ENCODE results near the gene CARD19. TPM values are rescaled to one million over a fixed set of nuclear protein-coding genes. Genes with fewer than 3 reads are reported as not detected.

The CARD19 gene
- total and polyA plus RNA-seq, 2 of the 8 experiments (the other 6 are each of a cell fraction or from before 2014, with no cell fraction given), result 21.2 to 112 TPM

DNA sequence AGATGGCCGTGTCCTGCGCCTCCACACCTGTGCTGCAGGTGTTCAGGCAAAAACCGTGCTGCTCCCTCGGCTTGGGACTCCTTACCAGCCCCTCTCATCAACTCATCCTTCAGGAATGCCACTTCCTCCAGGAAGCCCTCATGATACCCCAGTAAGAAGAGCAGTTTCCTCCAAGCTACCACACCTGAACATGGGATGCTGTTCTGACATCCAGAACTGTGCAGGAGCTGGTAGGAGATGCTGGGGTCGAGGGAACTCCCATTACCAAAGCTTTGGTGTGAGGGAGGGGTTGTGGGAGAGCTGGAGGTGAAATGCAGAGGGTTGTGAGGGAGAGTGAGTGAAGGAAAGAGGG lies 18.9 kb downstream of the CARD19 start:
- Histone ChIP-seq H3K4me2 (ENCODE audit: insufficient read depth in 1 of 2, low read depth in 2 of 2, low read length in 2 of 2) (no peak overlapping the region), H3K18ac (ENCODE audit: extremely low read depth, low read length) (no peak overlapping the region; the same call in 1 of the 2 replicates), H2AK5ac (ENCODE audit: low read depth, low read length) (no peak overlapping the region), H3K79me2 (ENCODE audit: control insufficient read depth in 1 of 2, insufficient read depth in 2 of 2, low read length in 2 of 2) (no peaks in the 10 kb centered on the region), H3K4me1 (replicated peaks in 1 of 4; ENCODE audit: control insufficient read depth in 3 of 4, insufficient read depth in 4 of 4, low read length in 3 of 4) (peaks cover 0 to 17% (median 10%) of the 10 kb centered on the region in 4 experiments; a peak in 6 of 7 replicates), H4K8ac (ENCODE audit: extremely low read depth, insufficient read depth, low read length) (no peak overlapping the region), H2BK12ac (ENCODE audit: low read depth, low read length) (peak overlapping the region; percentile 19; the same call in 1 of the 2 replicates), H4K5ac (ENCODE audit: insufficient read length, low read depth, low read length) (no peak overlapping the region), H4K20me1 (replicated peaks in 1 of 2; ENCODE audit: control insufficient read depth in 1 of 2, insufficient read depth in 2 of 2, low read length in 2 of 2) (peaks cover 0 to 8% of the 10 kb centered on the region in 2 experiments), H2AFZ (ENCODE audit: low read length) (no peak overlapping the region), H3K23me2 (ENCODE audit: low read depth, low read length) (peaks cover 3% of the 10 kb centered on the region; the same call in 1 of the 2 replicates), H2BK15ac (ENCODE audit: low read length) (no peak overlapping the region), H3K27ac (ENCODE audit: low read depth, low read length) (no peak overlapping the region), H2BK5ac (ENCODE audit: low read depth, low read length) (0 out of 2 replicates have a peak overlapping the region, but pooled peaks have one; percentile 75), H3K9ac (replicated peaks in 1 of 4; ENCODE audit: extremely low read depth in 1 of 4, low read depth in 3 of 4, low read length in 3 of 4) (no peak overlapping the region; a peak in 1 of 7 replicates), H4K91ac (replicated peaks; ENCODE audit: insufficient read length, low read length) (no peak overlapping the region), H3K36me3 (ENCODE audit: control insufficient read depth in 2 of 4, insufficient read depth in 4 of 4, low read length in 3 of 4) (no peaks in the 10 kb centered on the region; a peak in 2 of 8 replicates), H3K27me3 (replicated peaks in 1 of 4; ENCODE audit: control insufficient read depth in 3 of 4, extremely low read depth in 1 of 4, insufficient read depth in 3 of 4, low read length in 3 of 4) (no peaks in the 10 kb centered on the region), H3K23ac (ENCODE audit: insufficient read length) (no peak overlapping the region), H3K9me3 (ENCODE audit: insufficient read depth in 2 of 2, low read depth in 1 of 2, low read length in 1 of 2) (no peaks in the 10 kb centered on the region), H3K14ac (ENCODE audit: insufficient read length) (no peak overlapping the region), H2BK120ac (replicated peaks; ENCODE audit: low read depth, low read length) (no peak overlapping the region), H3K79me1 (ENCODE audit: low read depth, low read length) (no peaks in the 10 kb centered on the region), H3K56ac (replicated peaks; ENCODE audit: insufficient read length, low read depth, low read length) (no peak overlapping the region), H2BK20ac (ENCODE audit: low read length) (no peak overlapping the region), H3K4ac (replicated peaks; ENCODE audit: insufficient read length, low read depth, low read length) (no peak overlapping the region), H3K4me3 (ENCODE audit: extremely low read depth in 1 of 4, insufficient read depth in 2 of 4, low read depth in 3 of 4, low read length in 4 of 4) (no peak overlapping the region)
- ChIA-PET POLR2A (ENCODE audit: partially characterized antibody) (interaction anchor here (0.7 kb wide), 1 partner anchor 27 kb away, joined by 3 read pairs; no protein-coding TSS in a partner anchor), CTCF (ENCODE audit: partially characterized antibody) (interaction anchor here (0.8 to 2.2 kb wide), 4 partner anchors 8 to 36 kb away, joined by 4 to 6 read pairs (median 6); no protein-coding TSS in a partner anchor)
- no peak for DNase-seq (ENCODE audit: low read depth in 1 of 2, low spot score in 2 of 2)
- WGBS, 2 experiments (ENCODE audit: extremely low coverage in 1 of 2, insufficient coverage in 1 of 2, insufficient read length in 1 of 2, insufficient replicate concordance in 2 of 2, low coverage in 1 of 2, low lambda C conversion rate in 2 of 2, missing lambda C conversion rate in 1 of 2), result 85% methylated on average over 5 of the region's 5 CpGs; no CpG with 5 or more reads in 1 of the 2 experiments
- TF ChIP-seq GABPA (IDR thresholded peaks at IDR 0.05; ENCODE audit: borderline replicate concordance, insufficient read depth, low read length), result no peak
- no peak for TF ChIP-seq KDM4A (IDR thresholded peaks at IDR 0.05; ENCODE audit: low read depth, low read length, severe bottlenecking)
- no peak for TF ChIP-seq SP1 (IDR thresholded peaks at IDR 0.05; ENCODE audit: low read depth, low read length)
- TF ChIP-seq CBX8 (IDR thresholded peaks at IDR 0.05; ENCODE audit: borderline replicate concordance, low read depth, low read length), result no peak
- FAIRE-seq, result no peak

All from H1 (cell line).